Bladder microvascular endothelial cell (primary cell): ENCODE measurements around the gene TF. TPM values are rescaled to one million over a fixed set of nuclear protein-coding genes. Genes with fewer than 3 reads are reported as not detected.

Source experiments
- total RNA-seq: library from RNA; depleted of rRNA; stranded (reverse); fragments of >200 nt; gene quantifications from 2 replicates; pipeline ENCODE4 v1.2.3, GENCODE V29; 2014

TF gene
- 0.19 TPM in 1 of 2 replicates, not detected in the other for total RNA-seq

GRCh38 chr3:133745981-133746711 is at the start of gene TF:
Gene TF, plus strand, starts transcription at chr3:133746393. Its CDS starts 48 bp downstream, at chr3:133746441.

GRCh38 chr3:133805702-133806475 is 59.7 kb downstream of the TF start, which contains the start of gene SRPRB:
Gene SRPRB, plus strand, starts transcription at chr3:133805815. Its CDS starts 34 bp downstream, at chr3:133805849.

Other genes starting within 250 kb of the TF start
- 116 and 244 TPM in 2 replicates for gene CDV3, start 172.7 kb upstream of the TF start, total RNA-seq
- 27.5 and 40.8 TPM in 2 replicates for gene TOPBP1, start 84.5 kb upstream of the TF start, total RNA-seq
- 40.8 and 47.4 TPM in 2 replicates for gene SRPRB, start 59.4 kb downstream of the TF start, total RNA-seq
- 0.32 and 2.1 TPM in 2 replicates for gene RAB6B, start 149.5 kb downstream of the TF start, total RNA-seq